ENCODE results near the gene SCYGR3.

Gene SCYGR3

GRCh38 chr2:227653419-227653818 lies 38.8 kb upstream of the SCYGR3 start:
- no peak overlapping the region for H3K4me3 ChIP-seq (replicated peaks in 1 of 2; ENCODE audit: low read depth in 2 of 2, low read length in 2 of 2)
- no peak for TF ChIP-seq CTCF (IDR thresholded peaks at IDR 0.05; ENCODE audit: low read depth, low read length)
- peak; percentile 57 to 83 for DNase-seq (ENCODE audit: low read depth in 2 of 2)

GRCh38 chr2:227643990-227644551 lies 29.4 kb upstream of the SCYGR3 start:
- DNase-seq (ENCODE audit: low read depth in 2 of 2): no peak
- no peak for TF ChIP-seq CTCF (IDR thresholded peaks at IDR 0.05; ENCODE audit: low read depth, low read length)
- H3K4me3 ChIP-seq (replicated peaks in 1 of 2; ENCODE audit: low read depth in 2 of 2, low read length in 2 of 2): no peak overlapping the region

GRCh38 chr2:227642656-227643055 lies 28.0 kb upstream of the SCYGR3 start:
- no peak for TF ChIP-seq CTCF (IDR thresholded peaks at IDR 0.05; ENCODE audit: low read depth, low read length)
- no peak overlapping the region for H3K4me3 ChIP-seq (replicated peaks in 1 of 2; ENCODE audit: low read depth in 2 of 2, low read length in 2 of 2)
- peak in 1 of 2 donors; percentile 83 for DNase-seq (ENCODE audit: low read depth in 2 of 2)

- TF ChIP-seq CTCF (IDR thresholded peaks at IDR 0.05; ENCODE audit: low read depth, low read length): no peak
- no peak for DNase-seq (ENCODE audit: low read depth in 2 of 2)
- H3K4me3 ChIP-seq (replicated peaks in 1 of 2; ENCODE audit: low read depth in 2 of 2, low read length in 2 of 2): no peak overlapping the region
Observed at GRCh38 chr2:227634201-227634600, 19.6 kb upstream of the SCYGR3 start.

GRCh38 chr2:227632827-227633226 lies 18.2 kb upstream of the SCYGR3 start:
- DNase-seq (ENCODE audit: low read depth in 2 of 2): no peak
- H3K4me3 ChIP-seq (replicated peaks in 1 of 2; ENCODE audit: low read depth in 2 of 2, low read length in 2 of 2): no peak overlapping the region
- no peak for TF ChIP-seq CTCF (IDR thresholded peaks at IDR 0.05; ENCODE audit: low read depth, low read length)

GRCh38 chr2:227630322-227630721 lies 15.7 kb upstream of the SCYGR3 start:
- no peak for DNase-seq (ENCODE audit: low read depth in 2 of 2)
- TF ChIP-seq CTCF (IDR thresholded peaks at IDR 0.05; ENCODE audit: low read depth, low read length): no peak
- no peak overlapping the region for H3K4me3 ChIP-seq (replicated peaks in 1 of 2; ENCODE audit: low read depth in 2 of 2, low read length in 2 of 2)

- TF ChIP-seq CTCF (IDR thresholded peaks at IDR 0.05; ENCODE audit: low read depth, low read length): no peak
- DNase-seq (ENCODE audit: low read depth in 2 of 2): no peak
- H3K4me3 ChIP-seq (replicated peaks in 1 of 2; ENCODE audit: low read depth in 2 of 2, low read length in 2 of 2): no peak overlapping the region
Observed at GRCh38 chr2:227629435-227629834, 14.8 kb upstream of the SCYGR3 start.

Data from cardiac fibroblast (primary cell).